ENCODE results near the gene LRRC75A.
A peak's percentile ranks its signal among the peaks of the same experiment; 100 is the strongest.

LRRC75A gene

DNA sequence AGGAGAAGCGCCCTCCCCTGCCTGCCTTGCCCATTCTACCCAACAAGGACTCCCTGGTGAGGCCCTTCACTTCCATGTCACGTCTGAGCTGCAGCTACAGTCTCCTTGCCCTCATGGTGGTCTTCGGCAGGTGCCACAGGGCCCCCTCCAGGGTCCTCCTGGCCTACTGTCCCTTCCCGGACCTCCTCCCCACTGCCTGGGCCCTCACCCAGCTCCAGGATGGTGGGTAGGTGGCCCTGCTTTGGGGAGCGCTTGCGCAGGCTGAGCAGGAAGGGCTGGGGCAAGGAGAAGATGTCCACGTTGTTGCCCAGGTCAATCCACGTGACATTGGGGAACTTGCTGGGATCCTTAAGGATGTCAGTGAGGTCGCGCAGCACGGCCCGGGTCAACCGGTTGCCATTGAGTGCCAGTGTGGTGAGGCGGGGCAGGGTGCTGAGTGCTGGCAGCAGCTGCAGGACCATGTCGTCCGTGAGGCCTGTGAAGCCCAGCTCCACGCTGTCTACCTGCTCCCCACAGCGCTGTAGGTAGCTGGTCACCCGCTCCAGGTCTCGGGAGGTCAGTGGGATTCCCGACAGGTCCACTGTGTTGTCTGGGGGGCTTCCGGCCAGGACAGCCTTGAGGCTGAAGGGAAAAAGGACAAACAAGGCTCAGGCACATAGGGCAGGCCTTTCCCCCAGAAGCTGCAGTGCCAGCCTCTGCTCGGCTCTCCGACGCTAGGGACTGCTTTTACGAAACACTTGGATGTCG lies 48.3 kb downstream of the LRRC75A start:
- Histone ChIP-seq H4K20me1 (ENCODE audit: insufficient read depth, low read length, poor library complexity, severe bottlenecking) (peaks cover 67% of the 10 kb centered on the region), H3K4me3 (ENCODE audit: low read length, poor library complexity, severe bottlenecking) (peak overlapping the region; percentile 83), H3K27me3 (ENCODE audit: insufficient read depth, low read length, poor library complexity, severe bottlenecking) (peaks cover 5% of the 10 kb centered on the region), H3K4me2 (ENCODE audit: low read depth, low read length, poor library complexity, severe bottlenecking) (peak overlapping the region; percentile 99), H3K9me3 (ENCODE audit: insufficient read depth, low read depth, low read length) (no peaks in the 10 kb centered on the region), H3K9me2 (replicated peaks; ENCODE audit: low read depth, low read length) (no peaks in the 10 kb centered on the region), H3K4me1 (ENCODE audit: insufficient read depth, low read length, poor library complexity, severe bottlenecking) (peaks cover 36% of the 10 kb centered on the region), H3K79me2 (ENCODE audit: insufficient read depth, low read length) (peaks cover 80% of the 10 kb centered on the region), H3F3A (ENCODE audit: low read depth) (no peaks in the 10 kb centered on the region), H3K9ac (ENCODE audit: low read depth, low read length, poor library complexity, severe bottlenecking) (peak overlapping the region; percentile 99), H2AFZ (ENCODE audit: low read length) (no peak overlapping the region), H3K36me3 (ENCODE audit: insufficient read depth, low read length) (peaks cover 63% of the 10 kb centered on the region)
- no peak for TF ChIP-seq EZH2phosphoT487 (IDR thresholded peaks at IDR 0.05; ENCODE audit: borderline replicate concordance)
- TF ChIP-seq, protein P1, sequence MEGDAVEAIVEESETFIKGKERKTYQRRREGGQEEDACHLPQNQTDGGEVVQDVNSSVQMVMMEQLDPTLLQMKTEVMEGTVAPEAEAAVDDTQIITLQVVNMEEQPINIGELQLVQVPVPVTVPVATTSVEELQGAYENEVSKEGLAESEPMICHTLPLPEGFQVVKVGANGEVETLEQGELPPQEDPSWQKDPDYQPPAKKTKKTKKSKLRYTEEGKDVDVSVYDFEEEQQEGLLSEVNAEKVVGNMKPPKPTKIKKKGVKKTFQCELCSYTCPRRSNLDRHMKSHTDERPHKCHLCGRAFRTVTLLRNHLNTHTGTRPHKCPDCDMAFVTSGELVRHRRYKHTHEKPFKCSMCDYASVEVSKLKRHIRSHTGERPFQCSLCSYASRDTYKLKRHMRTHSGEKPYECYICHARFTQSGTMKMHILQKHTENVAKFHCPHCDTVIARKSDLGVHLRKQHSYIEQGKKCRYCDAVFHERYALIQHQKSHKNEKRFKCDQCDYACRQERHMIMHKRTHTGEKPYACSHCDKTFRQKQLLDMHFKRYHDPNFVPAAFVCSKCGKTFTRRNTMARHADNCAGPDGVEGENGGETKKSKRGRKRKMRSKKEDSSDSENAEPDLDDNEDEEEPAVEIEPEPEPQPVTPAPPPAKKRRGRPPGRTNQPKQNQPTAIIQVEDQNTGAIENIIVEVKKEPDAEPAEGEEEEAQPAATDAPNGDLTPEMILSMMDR (conservative IDR thresholded peaks at IDR 0.05; ENCODE audit: low read length), result no peak

DNA sequence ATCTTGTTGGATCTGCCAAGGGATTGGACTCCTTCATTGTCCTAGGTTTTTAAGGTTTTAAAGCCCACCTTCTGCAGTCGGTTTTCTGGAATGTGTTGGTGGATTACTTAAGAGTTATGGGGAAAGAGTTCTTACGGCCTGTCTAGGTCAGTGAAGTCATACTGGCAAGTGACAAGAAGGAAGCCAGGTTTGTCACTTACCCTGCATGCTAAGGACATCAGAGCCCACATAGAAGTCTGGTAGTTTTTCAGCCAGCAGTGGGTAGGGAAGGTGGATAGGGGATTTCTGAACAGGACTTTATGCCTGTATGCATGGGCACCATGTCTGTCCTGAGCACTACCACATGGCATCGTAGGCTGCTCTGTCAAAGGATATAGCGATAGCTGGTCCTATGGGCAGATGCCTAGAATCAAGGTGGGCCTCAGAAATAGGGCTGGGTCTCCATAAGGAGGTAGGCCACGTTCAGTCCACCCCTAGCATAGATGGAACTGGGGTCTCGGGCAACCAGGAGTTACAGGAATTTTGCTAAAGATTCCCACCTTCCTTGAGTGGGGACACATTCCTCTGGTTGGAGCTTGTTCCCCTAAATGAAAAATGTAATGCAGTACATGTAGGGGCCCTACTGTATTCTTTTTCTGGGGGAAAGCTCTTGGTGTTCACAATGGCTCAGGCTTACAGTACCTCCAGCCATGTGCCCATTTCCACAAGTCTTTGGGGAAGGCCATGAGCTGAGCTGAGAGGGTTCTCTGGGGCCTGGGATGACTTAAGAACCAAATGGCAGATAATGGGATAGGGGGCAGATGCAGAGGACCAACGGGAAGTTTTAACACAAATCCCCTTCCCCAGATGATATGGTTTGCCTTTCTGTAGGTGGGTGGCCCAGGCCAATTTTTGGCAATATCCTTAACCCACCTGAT lies 49.1 kb downstream of the LRRC75A start:
- H3K27me3 ChIP-seq (ENCODE audit: insufficient read depth, low read length, poor library complexity, severe bottlenecking), result peaks cover 5% of the 10 kb centered on the region
- peaks cover 36% of the 10 kb centered on the region for H3K4me1 ChIP-seq (ENCODE audit: insufficient read depth, low read length, poor library complexity, severe bottlenecking)
- no peak for TF ChIP-seq EZH2phosphoT487 (IDR thresholded peaks at IDR 0.05; ENCODE audit: borderline replicate concordance)
- TF ChIP-seq, protein P1 (conservative IDR thresholded peaks at IDR 0.05; ENCODE audit: low read length), result no peak
- peaks cover 56% of the 10 kb centered on the region for H3K36me3 ChIP-seq (ENCODE audit: insufficient read depth, low read length)
- H3K9me2 ChIP-seq (replicated peaks; ENCODE audit: low read depth, low read length), result no peaks in the 10 kb centered on the region
- peak overlapping the region; percentile 99 for H3K9ac ChIP-seq (ENCODE audit: low read depth, low read length, poor library complexity, severe bottlenecking)
- no peaks in the 10 kb centered on the region for H3F3A ChIP-seq (ENCODE audit: low read depth)
- H2AFZ ChIP-seq (ENCODE audit: low read length), result no peak overlapping the region
- H4K20me1 ChIP-seq (ENCODE audit: insufficient read depth, low read length, poor library complexity, severe bottlenecking), result peaks cover 63% of the 10 kb centered on the region
- peaks cover 80% of the 10 kb centered on the region for H3K79me2 ChIP-seq (ENCODE audit: insufficient read depth, low read length)
- H3K9me3 ChIP-seq (ENCODE audit: insufficient read depth, low read depth, low read length), result no peaks in the 10 kb centered on the region
- peak overlapping the region; percentile 99 for H3K4me2 ChIP-seq (ENCODE audit: low read depth, low read length, poor library complexity, severe bottlenecking)
- H3K4me3 ChIP-seq (ENCODE audit: low read length, poor library complexity, severe bottlenecking), result peak overlapping the region; percentile 83

DNA sequence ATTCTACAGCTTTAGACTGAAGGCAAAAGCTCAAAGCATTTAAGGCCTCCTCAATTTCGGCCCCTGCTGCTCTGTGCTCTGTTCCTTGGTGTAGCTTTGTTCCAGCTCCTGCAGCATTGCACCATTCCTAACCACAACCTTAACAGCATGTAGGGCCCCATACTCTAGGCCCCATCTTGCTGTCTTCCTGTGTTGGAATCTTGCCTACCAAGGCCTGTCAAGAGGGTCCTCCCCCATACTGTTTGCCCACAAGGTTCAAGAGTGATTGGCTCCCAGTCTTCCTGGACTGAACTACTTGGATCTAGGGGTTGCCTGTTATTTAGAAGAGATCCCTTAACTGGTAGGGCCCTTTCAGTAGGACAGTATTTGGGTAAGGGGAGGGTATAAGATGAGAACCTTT lies 49.9 kb downstream of the LRRC75A start:
- Histone ChIP-seq H3K36me3 (ENCODE audit: insufficient read depth, low read length) (peaks cover 51% of the 10 kb centered on the region), H3K9ac (ENCODE audit: low read depth, low read length, poor library complexity, severe bottlenecking) (peak overlapping the region; percentile 99)

More for the DNA sequence above, 49.9 kb downstream of the LRRC75A start:
- Histone ChIP-seq H3K9me2 (replicated peaks; ENCODE audit: low read depth, low read length) (no peaks in the 10 kb centered on the region), H3F3A (ENCODE audit: low read depth) (no peaks in the 10 kb centered on the region), H3K4me1 (ENCODE audit: insufficient read depth, low read length, poor library complexity, severe bottlenecking) (peaks cover 36% of the 10 kb centered on the region), H3K4me3 (ENCODE audit: low read length, poor library complexity, severe bottlenecking) (peak overlapping the region; percentile 83), H3K27me3 (ENCODE audit: insufficient read depth, low read length, poor library complexity, severe bottlenecking) (peaks cover 5% of the 10 kb centered on the region), H2AFZ (ENCODE audit: low read length) (no peak overlapping the region), H3K79me2 (ENCODE audit: insufficient read depth, low read length) (peaks cover 76% of the 10 kb centered on the region), H4K20me1 (ENCODE audit: insufficient read depth, low read length, poor library complexity, severe bottlenecking) (peaks cover 63% of the 10 kb centered on the region), H3K9me3 (ENCODE audit: insufficient read depth, low read depth, low read length) (no peaks in the 10 kb centered on the region), H3K4me2 (ENCODE audit: low read depth, low read length, poor library complexity, severe bottlenecking) (peak overlapping the region; percentile 99)
- no peak for TF ChIP-seq EZH2phosphoT487 (IDR thresholded peaks at IDR 0.05; ENCODE audit: borderline replicate concordance)
- TF ChIP-seq, protein P1 (conservative IDR thresholded peaks at IDR 0.05; ENCODE audit: low read length), result no peak
